ENCODE data around the gene TMEM11. TPM values are rescaled to one million over a fixed set of nuclear protein-coding genes. Genes with fewer than 3 reads are reported as not detected.
A peak's percentile ranks its signal among the peaks of the same experiment; 100 is the strongest.

Gene TMEM11
- total RNA-seq, 2 donors from 2014 or later, result 28.6 to 44.8 TPM

DNA sequence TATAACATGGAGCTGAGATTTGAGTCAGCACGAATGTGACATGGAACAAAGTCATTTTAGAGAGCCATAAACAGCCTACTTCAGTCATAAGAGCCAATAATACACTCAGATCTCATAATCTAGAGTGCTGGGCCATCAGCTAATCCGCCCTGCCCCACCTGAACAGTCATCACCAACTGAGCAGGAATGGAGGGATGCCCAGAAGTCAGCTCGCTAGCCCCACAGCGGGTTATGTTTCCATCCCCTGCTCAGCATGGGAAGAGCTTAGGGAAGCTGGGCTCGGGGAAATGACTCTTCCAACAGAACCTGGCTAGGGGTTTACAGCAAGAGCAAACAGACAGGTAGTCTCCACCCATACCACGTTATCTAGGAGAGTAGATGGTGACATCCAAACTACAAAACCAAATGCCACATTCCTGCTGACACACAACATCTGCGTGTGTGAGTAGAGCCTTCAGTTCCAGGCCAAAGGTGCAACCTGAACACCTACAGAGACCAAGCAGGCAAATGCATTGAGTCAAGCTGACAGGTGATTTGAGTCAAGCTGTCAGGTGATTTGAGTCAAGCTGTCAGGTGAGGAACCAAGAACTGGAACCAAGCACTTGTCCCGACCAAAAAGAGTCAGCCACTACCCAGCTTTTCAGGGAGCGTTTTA, 2.0 kb downstream of the TMEM11 start:
- Histone ChIP-seq H3K9me3 (no peaks in the 10 kb centered on the region), H3K27ac (peak overlapping the region; percentile 42), H3K9ac (ENCODE audit: low read depth in 2 of 2, low read length in 2 of 2) (peak overlapping the region in 1 of 2 donors; percentile 92), H3K4me1 (peaks cover 22% of the 10 kb centered on the region), H3K27me3 (no peaks in the 10 kb centered on the region), H3K36me3 (no peaks in the 10 kb centered on the region), H3K4me3 (no peak overlapping the region)
- TF ChIP-seq, protein P1, sequence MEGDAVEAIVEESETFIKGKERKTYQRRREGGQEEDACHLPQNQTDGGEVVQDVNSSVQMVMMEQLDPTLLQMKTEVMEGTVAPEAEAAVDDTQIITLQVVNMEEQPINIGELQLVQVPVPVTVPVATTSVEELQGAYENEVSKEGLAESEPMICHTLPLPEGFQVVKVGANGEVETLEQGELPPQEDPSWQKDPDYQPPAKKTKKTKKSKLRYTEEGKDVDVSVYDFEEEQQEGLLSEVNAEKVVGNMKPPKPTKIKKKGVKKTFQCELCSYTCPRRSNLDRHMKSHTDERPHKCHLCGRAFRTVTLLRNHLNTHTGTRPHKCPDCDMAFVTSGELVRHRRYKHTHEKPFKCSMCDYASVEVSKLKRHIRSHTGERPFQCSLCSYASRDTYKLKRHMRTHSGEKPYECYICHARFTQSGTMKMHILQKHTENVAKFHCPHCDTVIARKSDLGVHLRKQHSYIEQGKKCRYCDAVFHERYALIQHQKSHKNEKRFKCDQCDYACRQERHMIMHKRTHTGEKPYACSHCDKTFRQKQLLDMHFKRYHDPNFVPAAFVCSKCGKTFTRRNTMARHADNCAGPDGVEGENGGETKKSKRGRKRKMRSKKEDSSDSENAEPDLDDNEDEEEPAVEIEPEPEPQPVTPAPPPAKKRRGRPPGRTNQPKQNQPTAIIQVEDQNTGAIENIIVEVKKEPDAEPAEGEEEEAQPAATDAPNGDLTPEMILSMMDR (IDR thresholded peaks at IDR 0.05), result no peak
- intact Hi-C loops (cut with DNase I), result no loop called here
- peak; percentile 52 for DNase-seq

GRCh38 chr17:21210411-21211076, 3.4 kb downstream of the TMEM11 start:
- TF ChIP-seq, protein P1 (IDR thresholded peaks at IDR 0.05), result no peak
- Histone ChIP-seq H3K36me3 (no peaks in the 10 kb centered on the region), H3K9me3 (no peaks in the 10 kb centered on the region), H3K9ac (ENCODE audit: low read depth in 2 of 2, low read length in 2 of 2) (peak overlapping the region in 1 of 2 donors; percentile 14), H3K4me1 (peaks cover 22% of the 10 kb centered on the region), H3K4me3 (no peak overlapping the region), H3K27ac (peak overlapping the region; percentile 42), H3K27me3 (no peaks in the 10 kb centered on the region)
- DNase-seq, result peak; percentile 58
- intact Hi-C loops (cut with DNase I), result no loop called here

DNA sequence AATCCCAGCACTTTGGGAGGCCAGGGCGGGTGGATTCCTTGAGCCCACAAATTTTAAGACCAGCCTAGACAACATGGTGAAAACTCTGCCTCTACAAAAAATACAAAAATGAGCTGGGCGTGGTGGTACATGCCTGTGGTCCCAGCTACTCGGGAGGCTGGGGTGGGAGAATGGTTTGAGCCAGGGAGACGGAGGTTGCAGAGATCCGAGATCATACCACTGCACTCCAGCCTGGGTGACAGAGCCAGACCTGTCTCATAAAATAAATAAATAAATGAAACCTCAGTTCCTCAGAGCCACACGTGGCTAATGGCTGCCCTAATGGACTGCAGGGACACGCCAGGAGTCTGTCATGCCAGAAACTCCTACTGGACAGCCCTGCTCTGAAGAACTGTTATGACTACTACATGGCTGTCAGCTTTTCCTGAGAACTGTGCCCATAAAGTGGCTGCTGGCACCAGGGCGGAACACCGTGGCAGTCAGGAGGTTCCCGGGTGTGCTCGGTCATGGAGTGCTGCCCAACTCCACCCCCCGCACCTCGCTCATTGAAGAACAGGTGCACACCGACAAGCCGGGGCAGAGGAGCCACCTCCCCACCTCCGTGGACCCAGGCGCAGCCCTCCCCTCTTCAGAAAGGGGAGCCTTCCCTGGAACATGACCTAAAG, 4.3 kb downstream of the TMEM11 start:
- no peaks in the 10 kb centered on the region for H3K36me3 ChIP-seq
- no peaks in the 10 kb centered on the region for H3K9me3 ChIP-seq
- H3K27ac ChIP-seq, result no peak overlapping the region
- H3K4me3 ChIP-seq, result no peak overlapping the region
- TF ChIP-seq, protein P1 (IDR thresholded peaks at IDR 0.05), result no peak
- peak; percentile 82 for DNase-seq
- H3K27me3 ChIP-seq, result no peaks in the 10 kb centered on the region
- intact Hi-C loops (cut with DNase I), result no loop called here
- peak overlapping the region in 1 of 2 donors; percentile 13 for H3K9ac ChIP-seq (ENCODE audit: low read depth in 2 of 2, low read length in 2 of 2)
- peaks cover 22% of the 10 kb centered on the region for H3K4me1 ChIP-seq

DNA sequence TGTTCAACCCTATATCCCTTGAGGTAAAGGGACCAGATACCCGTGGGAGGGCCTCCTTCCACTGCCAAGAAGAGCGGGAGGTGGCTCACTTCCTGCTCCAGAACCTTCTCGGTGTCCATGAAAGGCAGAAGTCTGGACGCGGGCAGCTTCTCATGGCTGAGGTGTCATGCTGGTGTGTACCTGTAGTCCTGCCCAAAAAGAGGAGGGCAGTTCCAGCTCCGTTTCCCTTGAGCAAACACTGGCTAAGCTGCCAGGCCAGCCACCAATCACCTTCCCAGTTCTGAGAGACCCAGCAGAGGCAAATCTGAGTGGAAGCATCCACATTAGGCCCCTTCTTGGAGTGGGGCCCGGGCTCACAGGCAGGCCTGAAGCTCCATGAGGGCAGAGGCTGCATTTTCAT, 5.6 kb downstream of the TMEM11 start:
- intact Hi-C loops (cut with DNase I), result no loop called here
- no peak overlapping the region for H3K9ac ChIP-seq (ENCODE audit: low read depth in 2 of 2, low read length in 2 of 2)
- no peaks in the 10 kb centered on the region for H3K27me3 ChIP-seq
- no peaks in the 10 kb centered on the region for H3K9me3 ChIP-seq
- H3K4me3 ChIP-seq, result no peak overlapping the region
- TF ChIP-seq, protein P1 (IDR thresholded peaks at IDR 0.05), result no peak
- no peak for DNase-seq
- H3K27ac ChIP-seq, result no peak overlapping the region
- H3K4me1 ChIP-seq, result peaks cover 22% of the 10 kb centered on the region
- no peaks in the 10 kb centered on the region for H3K36me3 ChIP-seq

- H3K27me3 ChIP-seq, result no peaks in the 10 kb centered on the region
- no peaks in the 10 kb centered on the region for H3K9me3 ChIP-seq
- intact Hi-C loops (cut with DNase I), result no loop called here
- TF ChIP-seq, protein P1 (IDR thresholded peaks at IDR 0.05), result no peak
- no peak overlapping the region for H3K9ac ChIP-seq (ENCODE audit: low read depth in 2 of 2, low read length in 2 of 2)
- DNase-seq, result no peak
- no peak overlapping the region for H3K4me3 ChIP-seq
- H3K4me1 ChIP-seq, result no peaks in the 10 kb centered on the region
- H3K27ac ChIP-seq, result no peak overlapping the region
- no peaks in the 10 kb centered on the region for H3K36me3 ChIP-seq
Observed at GRCh38 chr17:21204935-21205334, 9.0 kb downstream of the TMEM11 start.
